Stimulated activated CD8-positive, alpha-beta memory T cell treated with anti-CD3 and anti-CD28 coated beads, Interleukin-7, amount 100 ng/mL, for 1 hour (primary cell): ENCODE data around the gene NOTCH2.

Experiments used
- DNase-seq, 2 donors: peaks; one replicate each; pipeline ENCODE4 v3.0.0-alpha.2; 2020; ENCODE audit warnings: low read depth in 2 of 2

Gene NOTCH2

DNA sequence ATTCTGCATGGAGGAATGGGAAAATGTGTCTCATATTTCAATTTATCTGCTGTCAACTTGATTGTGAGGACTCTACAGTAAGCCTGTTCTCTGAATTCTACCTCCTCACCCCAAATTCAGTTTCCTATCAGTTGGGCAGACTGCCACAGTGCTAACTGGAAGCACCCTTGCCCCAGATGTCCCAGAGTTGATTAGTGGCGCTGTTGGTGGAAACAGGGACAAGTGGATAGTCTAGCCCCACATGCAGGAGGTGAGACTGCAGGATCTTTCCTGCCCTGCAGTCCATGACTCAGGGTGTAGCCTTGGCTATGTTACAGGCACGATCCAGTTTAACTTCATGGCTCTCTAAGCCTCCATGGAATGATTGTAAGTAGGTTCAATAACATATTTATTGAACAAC is 195.3 kb downstream of the NOTCH2 start:
- DNase-seq: no peak

DNA sequence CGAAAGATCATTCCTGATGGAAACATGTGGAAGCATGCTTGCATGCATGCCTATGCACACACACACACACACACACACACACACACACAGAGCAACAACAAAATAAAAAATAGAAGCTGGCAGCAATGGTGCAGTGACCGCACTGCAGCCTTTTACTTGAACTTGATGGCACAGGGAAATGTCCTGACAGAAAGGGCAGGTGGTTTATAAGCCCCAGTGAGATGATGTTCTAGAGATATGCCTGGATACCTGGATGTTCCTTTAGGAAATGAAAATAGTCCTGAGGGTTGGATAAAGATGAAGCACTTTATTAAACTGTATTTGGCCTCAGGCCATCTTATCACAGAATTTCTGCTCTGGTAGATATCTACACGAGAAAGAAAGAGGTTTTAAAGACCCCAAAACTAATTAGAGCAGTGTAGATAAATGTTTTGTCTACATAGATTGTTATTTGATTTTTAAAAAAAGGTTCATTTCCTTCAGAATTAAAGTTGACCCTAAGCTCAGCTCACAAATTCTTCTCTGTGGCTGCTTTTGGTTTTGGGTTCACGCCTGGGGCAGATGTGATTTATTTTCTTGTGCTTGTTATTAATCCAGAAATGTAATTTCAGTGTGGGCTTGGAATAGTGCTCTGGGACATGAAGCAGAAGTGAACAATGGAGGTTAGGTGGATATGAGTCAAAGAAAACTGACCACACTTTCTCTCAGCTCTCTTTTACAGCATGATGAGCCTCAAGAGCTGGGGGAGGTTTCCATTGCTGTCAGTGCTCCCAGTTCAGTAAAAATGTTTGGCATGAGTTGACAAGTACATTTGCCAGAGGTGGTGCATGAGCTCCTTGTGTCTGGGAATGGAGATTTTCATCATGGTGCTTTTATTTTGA is 196.1 kb downstream of the NOTCH2 start:
- DNase-seq: no peak

DNA sequence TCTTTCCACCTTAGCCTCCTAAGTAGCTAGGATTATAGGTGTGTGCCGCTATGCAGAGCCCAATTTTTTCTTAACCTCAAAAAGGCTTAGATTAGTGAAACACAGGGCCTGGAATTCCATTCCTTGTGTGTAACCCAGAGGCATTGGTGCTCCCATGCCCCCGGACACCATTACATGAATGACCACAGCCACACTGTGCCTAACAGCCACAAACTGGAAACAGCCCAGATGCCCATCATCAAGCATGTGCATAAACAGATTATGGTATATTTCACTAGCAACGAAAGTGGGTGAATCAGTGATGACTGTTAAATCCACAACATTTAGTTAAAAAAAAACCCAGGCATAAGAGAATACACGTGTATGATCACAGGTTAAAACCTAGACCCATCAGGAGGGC is 197.6 kb downstream of the NOTCH2 start:
- DNase-seq: no peak

DNA sequence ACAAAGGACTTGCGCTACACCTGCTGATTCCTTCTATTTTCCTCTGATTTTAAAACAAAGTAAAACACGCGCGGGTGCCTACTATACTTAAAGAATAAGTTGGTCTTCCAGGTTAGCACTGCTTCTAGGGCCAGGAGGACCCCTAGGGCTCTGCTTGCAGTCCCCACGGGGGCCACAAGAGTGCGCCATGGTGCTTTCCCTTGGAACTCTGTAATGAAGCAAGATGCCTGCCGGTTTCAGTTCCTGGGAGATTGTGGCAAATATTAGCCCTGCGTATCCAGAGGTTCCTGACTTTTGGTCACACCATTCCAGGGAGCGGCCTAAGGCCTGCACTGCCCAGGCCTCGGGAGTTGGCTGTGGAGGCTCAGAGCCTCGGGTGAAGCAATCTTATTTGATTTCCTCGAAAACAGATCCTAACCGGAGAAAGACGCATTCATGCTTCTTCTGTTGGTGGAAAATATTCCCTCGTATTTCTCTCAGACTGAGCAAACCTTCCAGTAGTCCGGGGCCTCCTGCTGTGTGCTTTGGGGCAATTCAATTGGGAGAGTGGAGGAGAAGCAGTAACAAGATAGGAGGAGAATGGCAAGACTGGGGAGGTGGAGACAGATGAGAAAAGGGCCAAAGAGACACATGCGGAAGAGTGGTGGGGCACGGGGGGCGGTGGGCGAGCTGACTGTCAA is 198.4 kb downstream of the NOTCH2 start:
- peak; percentile 24 to 45 for DNase-seq

DNA sequence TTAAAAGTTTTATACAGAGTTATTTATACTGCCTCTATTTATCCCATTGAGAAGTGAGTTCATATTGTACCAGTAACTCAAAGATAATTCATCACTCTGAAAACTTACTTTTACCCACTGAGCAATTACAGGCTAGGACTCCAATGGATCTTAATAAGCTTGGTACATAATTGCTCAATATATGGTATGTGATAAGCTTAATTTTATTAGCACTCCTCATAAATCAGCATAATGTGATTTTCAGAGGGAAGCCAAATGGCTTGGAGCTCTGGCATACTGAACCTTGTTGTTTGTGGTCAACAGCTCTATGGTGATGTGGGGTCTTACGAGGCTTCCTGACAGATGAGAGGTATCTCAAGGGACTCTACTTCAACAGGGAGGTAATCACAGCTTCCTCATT is 199.5 kb downstream of the NOTCH2 start:
- DNase-seq: no peak

DNA sequence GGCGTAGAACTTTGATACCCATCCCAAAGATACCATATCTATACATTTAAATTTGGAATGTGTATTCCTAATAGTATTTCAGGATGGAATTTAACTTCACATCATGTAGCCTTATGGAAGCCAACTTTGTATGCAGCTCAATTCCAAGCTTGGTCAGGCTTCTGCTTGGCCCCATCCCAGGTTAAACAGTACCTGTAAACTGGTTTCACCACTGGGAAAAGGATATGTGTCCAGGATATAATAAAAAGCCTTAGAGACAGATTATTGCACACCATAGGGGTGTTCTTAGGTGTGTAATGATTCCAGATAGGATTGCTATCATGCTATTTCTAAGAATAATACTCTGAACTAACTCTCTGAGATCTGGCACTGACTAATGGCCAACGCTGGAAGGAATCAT is 201.3 kb downstream of the NOTCH2 start:
- DNase-seq: no peak

DNA sequence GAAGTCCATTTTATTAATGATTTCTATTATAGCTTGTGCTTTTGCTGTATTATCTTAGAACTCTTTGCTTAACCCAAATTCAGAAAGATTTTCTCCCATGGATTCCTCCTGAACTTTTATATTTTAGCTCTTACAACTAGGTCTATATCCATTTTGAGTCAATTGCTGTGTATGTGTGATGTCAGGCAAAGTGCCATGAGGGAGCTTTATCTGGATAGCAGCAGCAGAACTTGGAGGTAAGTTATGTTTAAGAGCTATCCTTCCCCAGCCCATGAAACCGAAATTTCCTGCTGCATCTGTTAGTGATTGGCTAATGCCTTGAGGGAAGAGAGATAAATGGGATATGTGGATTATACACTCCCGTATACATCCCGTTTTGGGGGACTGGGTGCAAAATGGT is 203.0 kb downstream of the NOTCH2 start:
- DNase-seq: no peak

DNA sequence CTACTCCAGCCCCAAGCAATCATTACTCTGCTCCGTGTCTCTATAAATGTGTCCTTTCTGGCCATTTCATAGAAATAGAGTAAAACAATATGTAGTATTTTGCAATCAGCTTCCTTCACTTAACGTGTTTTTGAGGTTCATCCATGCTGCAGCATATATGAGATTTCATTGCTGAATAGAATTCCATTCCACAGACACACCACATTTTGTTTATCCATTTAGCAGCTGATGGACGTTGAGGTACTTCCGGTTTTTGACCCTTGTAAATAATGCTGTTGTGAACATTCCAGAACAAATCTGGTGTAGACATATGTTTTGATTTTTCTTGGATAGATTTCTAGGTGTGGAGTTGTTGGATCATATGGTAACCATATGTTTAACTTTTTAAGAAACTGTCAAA is 203.8 kb downstream of the NOTCH2 start:
- DNase-seq: no peak

DNA sequence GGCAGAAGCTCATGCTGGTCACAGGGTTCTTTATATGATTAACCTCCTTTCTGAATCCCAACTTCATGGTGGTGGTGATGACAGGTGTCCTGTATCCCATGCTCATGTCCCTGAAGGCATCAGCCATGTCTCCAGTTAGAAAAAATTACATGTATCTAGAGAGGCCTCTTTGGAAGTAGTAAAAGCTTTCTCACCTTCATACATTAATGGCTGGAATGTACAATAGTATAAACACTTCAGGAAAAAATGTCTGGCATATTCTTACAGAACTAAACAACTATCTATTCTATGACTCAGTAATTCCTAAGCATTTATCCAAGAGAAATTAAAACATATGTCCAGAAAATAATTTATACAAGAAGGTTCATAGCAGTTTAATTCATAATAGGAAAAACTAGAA is 207.2 kb downstream of the NOTCH2 start:
- no peak for DNase-seq
